PFSK-1 (cell line): Measurements from ENCODE around the gene PDGFRB.

Source experiments
- POLR2AphosphoS5 ChIP-seq: IDR thresholded peaks from 2 replicates; pipeline ENCODE4 v1.6.1; 2012; ENCODE audit warnings: low read depth, mild to moderate bottlenecking, control low read depth, low read length, moderate library complexity
- SIN3A ChIP-seq: IDR thresholded peaks from 2 replicates; pipeline ENCODE4 v1.6.1; 2012; ENCODE audit warnings: mild to moderate bottlenecking, low read length, moderate library complexity, borderline replicate concordance; ENCODE audit not compliant: insufficient read depth

DNA sequence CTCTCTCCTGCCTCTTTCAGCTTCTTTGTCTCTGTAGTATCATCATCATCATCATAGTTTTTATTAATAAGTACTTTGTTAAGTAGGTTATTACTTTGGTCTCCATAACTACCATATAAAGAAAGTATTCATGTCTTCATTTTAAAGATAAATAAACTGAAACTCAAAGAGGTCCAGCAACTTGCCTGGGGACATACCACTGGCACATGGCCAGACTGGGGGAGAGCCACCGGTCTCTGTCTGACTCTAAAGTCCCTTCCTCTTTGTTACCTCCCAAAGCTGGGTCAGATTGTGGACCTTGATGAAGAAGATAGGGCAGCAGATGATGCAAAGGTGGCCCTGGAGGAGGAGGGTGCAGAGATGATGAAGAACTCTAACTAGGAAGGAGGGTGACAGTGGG is 19.4 kb upstream of the PDGFRB start:
- TF ChIP-seq POLR2AphosphoS5, result no peak
- no peak for TF ChIP-seq SIN3A
